Measurements from ENCODE around the gene LGALS7.

- TF ChIP-seq, protein P1, sequence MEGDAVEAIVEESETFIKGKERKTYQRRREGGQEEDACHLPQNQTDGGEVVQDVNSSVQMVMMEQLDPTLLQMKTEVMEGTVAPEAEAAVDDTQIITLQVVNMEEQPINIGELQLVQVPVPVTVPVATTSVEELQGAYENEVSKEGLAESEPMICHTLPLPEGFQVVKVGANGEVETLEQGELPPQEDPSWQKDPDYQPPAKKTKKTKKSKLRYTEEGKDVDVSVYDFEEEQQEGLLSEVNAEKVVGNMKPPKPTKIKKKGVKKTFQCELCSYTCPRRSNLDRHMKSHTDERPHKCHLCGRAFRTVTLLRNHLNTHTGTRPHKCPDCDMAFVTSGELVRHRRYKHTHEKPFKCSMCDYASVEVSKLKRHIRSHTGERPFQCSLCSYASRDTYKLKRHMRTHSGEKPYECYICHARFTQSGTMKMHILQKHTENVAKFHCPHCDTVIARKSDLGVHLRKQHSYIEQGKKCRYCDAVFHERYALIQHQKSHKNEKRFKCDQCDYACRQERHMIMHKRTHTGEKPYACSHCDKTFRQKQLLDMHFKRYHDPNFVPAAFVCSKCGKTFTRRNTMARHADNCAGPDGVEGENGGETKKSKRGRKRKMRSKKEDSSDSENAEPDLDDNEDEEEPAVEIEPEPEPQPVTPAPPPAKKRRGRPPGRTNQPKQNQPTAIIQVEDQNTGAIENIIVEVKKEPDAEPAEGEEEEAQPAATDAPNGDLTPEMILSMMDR (IDR thresholded peaks at IDR 0.05), result no peak
- no peak for TF ChIP-seq POLR2A (IDR thresholded peaks at IDR 0.05)
These were observed 39.7 kb downstream of the LGALS7 start for GRCh38 chr19:38733493-38734175.
